HEK293T (cell line): ENCODE measurements around the gene PRRC2B.

ENCODE experiments used
- ARNT ChIP-seq: fragments of 450-650 bp; IDR thresholded peaks from 2 replicates; pipeline ENCODE4 v1.6.1; 2017; ENCODE audit warnings: mild to moderate bottlenecking
- FOXA1 ChIP-seq: fragments of 450-650 bp; IDR thresholded peaks from 2 replicates; pipeline ENCODE4 v1.6.1; 2016; ENCODE audit warnings: mild to moderate bottlenecking
- FOXK2 ChIP-seq: fragments of 450-650 bp; IDR thresholded peaks from 2 replicates; pipeline ENCODE4 v1.6.1; 2016; ENCODE audit warnings: mild to moderate bottlenecking
- NFRKB ChIP-seq: fragments of 450-650 bp; IDR thresholded peaks from 2 replicates; pipeline ENCODE4 v1.6.1; 2016; ENCODE audit warnings: mild to moderate bottlenecking, moderate library complexity

DNA sequence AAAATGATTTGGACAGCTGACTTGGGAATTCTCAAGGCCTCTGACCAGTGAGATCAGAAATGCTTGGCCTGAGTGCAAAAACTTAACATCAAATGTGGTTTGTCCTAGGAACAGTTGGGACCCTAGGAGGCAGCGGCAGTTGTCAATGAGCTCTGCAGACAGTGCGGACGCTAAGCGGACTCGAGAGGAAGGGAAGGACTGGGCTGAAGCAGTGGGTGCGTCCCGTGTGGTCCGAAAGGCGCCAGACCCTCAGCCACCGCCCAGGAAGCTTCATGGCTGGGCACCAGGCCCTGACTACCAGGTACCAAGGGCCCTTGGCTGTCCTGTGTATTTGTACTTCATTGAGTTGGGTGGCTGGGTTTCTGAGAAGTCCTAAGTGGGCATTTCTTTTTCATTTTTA, 65.2 kb downstream of the PRRC2B start:
- no peak for TF ChIP-seq ARNT
- no peak for TF ChIP-seq NFRKB
- TF ChIP-seq FOXK2, result no peak
- no peak for TF ChIP-seq FOXA1
